H1 (cell line): ENCODE measurements around the gene OR4K5. TPM values are rescaled to one million over a fixed set of nuclear protein-coding genes. Genes with fewer than 3 reads are reported as not detected.

Experiments
- CHD1 ChIP-seq: IDR thresholded peaks from 2 replicates; pipeline ENCODE4 v1.6.1; 2012; ENCODE audit warnings: low read depth, low read length, improper control_type of control experiment
- polyA plus RNA-seq, 7 experiments: library from polyadenylated mRNA; depleted of rRNA in 3 of 7; stranded (reverse) in 5 of 7; unstranded in 2 of 7; fragments of >200 nt in 5 of 7; fragments of 200-250 nt in 2 of 7; gene quantifications; 1 replicate in 5 of 7; 2 replicates in 1 of 7; 4 replicates in 1 of 7; pipeline versions ENCODE4 v1.2.1 to v1.2.3, GENCODE V29; 2011 to 2013; ENCODE audit warnings: missing spikeins in 2 of 7, mixed read lengths in 2 of 7
- total RNA-seq: library from RNA; stranded (reverse); fragmentation: NEBNext Ultra II Directional; extraction: Animal tissue kit (Norgen Biotek cat#: 25700); gene quantifications from 2 replicates; pipeline ENCODE4 v1.2.1, GENCODE V29; 2021

The OR4K5 gene
- total and polyA plus RNA-seq, 2 of the 8 experiments (the other 6 are each of a cell fraction or from before 2014, with no cell fraction given) = not detected

GRCh38 chr14:19911114-19911513, 9.3 kb upstream of the OR4K5 start (continued):
- TF ChIP-seq CHD1 = no peak
